DND-41 (cell line): ENCODE measurements around the gene KRTAP5-1.

ENCODE experiments used
- ATAC-seq: fragments of 200-7000 bp; cut with Tn5 transposase; 3 replicates; pipeline ENCODE4 v1.9.1; 2021; ENCODE audit warnings: low read depth; ENCODE audit not compliant: insufficient read depth
- DNase-seq: peaks from one replicate; pipeline ENCODE4 v3.0.0-alpha.2; 2020
- H2AFZ ChIP-seq: 2 replicates; pipeline ENCODE4 v1.6.0; 2012; ENCODE audit warnings: low read depth, low read length
- H3K27ac ChIP-seq: 2 replicates; pipeline ENCODE4 v1.5.1; 2012; ENCODE audit warnings: low read length, inconsistent platforms
- H3K27me3 ChIP-seq: fragments of 200-600 bp; sonication (generic); 2 replicates; pipeline ENCODE4 v1.6.0; 2012; ENCODE audit warnings: low read length, mild to moderate bottlenecking, inconsistent platforms; ENCODE audit not compliant: insufficient read depth, poor library complexity
- H3K36me3 ChIP-seq: 2 replicates; pipeline ENCODE4 v1.5.1; 2012; ENCODE audit warnings: low read length, inconsistent platforms; ENCODE audit not compliant: insufficient read depth
- H3K4me1 ChIP-seq: 2 replicates; pipeline ENCODE4 v1.5.1; 2012; ENCODE audit warnings: mild to moderate bottlenecking, low read length; ENCODE audit not compliant: insufficient read depth
- H3K4me2 ChIP-seq: 2 replicates; pipeline ENCODE4 v1.6.0; 2012; ENCODE audit warnings: mild to moderate bottlenecking, moderate library complexity, low read length, inconsistent platforms; ENCODE audit not compliant: insufficient read depth
- H3K4me3 ChIP-seq, 2 experiments: fragments of 200-600 bp in 1 of 2; shearing (Covaris generic) in 1 of 2; 2 replicates each; pipeline ENCODE4 v1.5.1; 2012 to 2016; ENCODE audit warnings: inconsistent platforms in 2 of 2, low read length in 2 of 2, mild to moderate bottlenecking in 2 of 2, low read depth in 1 of 2, moderate library complexity in 1 of 2
- H3K79me2 ChIP-seq: 2 replicates; pipeline ENCODE4 v1.6.0; 2012; ENCODE audit warnings: low read length, inconsistent platforms; ENCODE audit not compliant: insufficient read depth
- H3K9ac ChIP-seq: 2 replicates; pipeline ENCODE4 v1.6.0; 2012; ENCODE audit warnings: low read depth, mild to moderate bottlenecking, inconsistent platforms, low read length, moderate library complexity
- H3K9me3 ChIP-seq: 2 replicates; pipeline ENCODE4 v1.5.1; 2012; ENCODE audit warnings: low read length, moderate library complexity, mild to moderate bottlenecking, inconsistent platforms; ENCODE audit not compliant: insufficient read depth, severe bottlenecking
- H4K20me1 ChIP-seq: 2 replicates; pipeline ENCODE4 v1.6.0; 2012; ENCODE audit warnings: low read length; ENCODE audit not compliant: insufficient read depth
- CTCF ChIP-seq: IDR thresholded peaks from 2 replicates; pipeline ENCODE4 v1.5.1; 2012; ENCODE audit warnings: borderline replicate concordance, low read length, moderate library complexity, mild to moderate bottlenecking; ENCODE audit not compliant: poor library complexity, severe bottlenecking; ENCODE audit errors: extremely low read depth
- EZH2 ChIP-seq: IDR thresholded peaks from 3 replicates; pipeline ENCODE4 v1.6.1; 2012; ENCODE audit warnings: borderline replicate concordance, low read depth, mild to moderate bottlenecking, moderate library complexity, low read length, inconsistent platforms; ENCODE audit not compliant: severe bottlenecking

The KRTAP5-1 gene

DNA sequence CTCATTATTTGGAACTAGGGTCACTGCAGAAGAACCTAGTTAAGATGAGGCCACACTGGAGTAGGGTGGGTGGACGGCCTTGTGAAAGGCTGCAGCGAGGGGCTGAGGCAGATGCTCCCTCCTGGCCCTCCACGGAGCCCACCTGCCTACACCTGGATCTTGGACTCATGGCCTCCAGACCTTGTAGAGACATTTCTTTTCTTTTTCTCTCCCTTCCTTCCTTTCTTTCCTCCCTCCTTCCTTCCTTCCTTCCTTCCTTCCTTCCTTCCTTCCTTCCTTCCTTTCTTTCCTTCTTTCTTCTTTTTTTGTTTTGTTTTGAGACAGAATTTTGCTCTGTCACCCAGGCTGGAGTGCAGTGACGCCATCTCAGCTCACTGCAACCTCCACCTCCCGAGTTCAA is 39.7 kb downstream of the KRTAP5-1 start:
- H2AFZ ChIP-seq = no peak overlapping the region
- no peaks in the 10 kb centered on the region for H3K4me1 ChIP-seq
- no peak for DNase-seq
- H4K20me1 ChIP-seq = no peaks in the 10 kb centered on the region
- no peaks in the 10 kb centered on the region for H3K79me2 ChIP-seq
- peaks cover 5% of the 10 kb centered on the region for H3K27me3 ChIP-seq
- H3K36me3 ChIP-seq = no peaks in the 10 kb centered on the region
- no peak for TF ChIP-seq CTCF
- TF ChIP-seq EZH2 = no peak
- no peak overlapping the region for H3K9ac ChIP-seq
- no peak overlapping the region for H3K4me2 ChIP-seq
- no peak overlapping the region for H3K4me3 ChIP-seq
- H3K27ac ChIP-seq = no peak overlapping the region
- no peaks in the 10 kb centered on the region for H3K9me3 ChIP-seq
- ATAC-seq = no peak

DNA sequence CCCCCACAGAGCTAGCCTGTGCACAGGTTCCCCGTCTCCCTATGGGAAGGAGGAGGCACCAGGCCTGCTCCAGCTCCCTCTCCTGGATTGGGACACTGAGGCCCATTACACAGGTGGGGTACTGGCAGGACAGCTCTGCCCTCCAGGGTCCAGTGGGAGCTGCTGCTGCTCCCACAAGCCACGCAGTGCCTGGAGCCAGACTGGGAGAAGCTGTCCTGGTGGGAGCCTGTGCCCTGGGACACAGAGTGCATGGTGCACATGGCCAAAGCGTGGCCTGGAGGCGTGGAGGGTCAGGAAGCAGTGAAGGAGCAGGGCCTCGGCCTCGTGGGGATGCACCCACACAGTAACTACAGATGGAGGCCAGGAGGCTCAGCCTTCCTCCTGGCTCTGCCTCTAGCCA is 40.5 kb downstream of the KRTAP5-1 start:
- Histone ChIP-seq H3K9me3 (no peaks in the 10 kb centered on the region), H3K27ac (no peak overlapping the region), H3K4me3 (no peak overlapping the region), H2AFZ (no peak overlapping the region), H3K79me2 (no peaks in the 10 kb centered on the region), H4K20me1 (no peaks in the 10 kb centered on the region), H3K9ac (no peak overlapping the region), H3K27me3 (peaks cover 5% of the 10 kb centered on the region), H3K4me1 (no peaks in the 10 kb centered on the region), H3K36me3 (no peaks in the 10 kb centered on the region), H3K4me2 (no peak overlapping the region)
- TF ChIP-seq CTCF (no peak), EZH2 (no peak)
- DNase-seq (no peak), ATAC-seq (no peak)

- H3K27me3 ChIP-seq = peaks cover 5% of the 10 kb centered on the region
- no peak for TF ChIP-seq CTCF
- no peak for TF ChIP-seq EZH2
- ATAC-seq (no peak), DNase-seq (no peak)
- no peaks in the 10 kb centered on the region for H4K20me1 ChIP-seq
- no peak overlapping the region for H2AFZ ChIP-seq
- H3K4me2 ChIP-seq = no peak overlapping the region
- no peak overlapping the region for H3K9ac ChIP-seq
- H3K79me2 ChIP-seq = no peaks in the 10 kb centered on the region
- no peaks in the 10 kb centered on the region for H3K9me3 ChIP-seq
- no peak overlapping the region for H3K27ac ChIP-seq
- no peaks in the 10 kb centered on the region for H3K4me1 ChIP-seq
- no peaks in the 10 kb centered on the region for H3K36me3 ChIP-seq
- H3K4me3 ChIP-seq = no peak overlapping the region
Measured at GRCh38 chr11:1543606-1544263, 41.3 kb downstream of the KRTAP5-1 start.
